ENCODE measurements around the gene AFG3L2.

DNA sequence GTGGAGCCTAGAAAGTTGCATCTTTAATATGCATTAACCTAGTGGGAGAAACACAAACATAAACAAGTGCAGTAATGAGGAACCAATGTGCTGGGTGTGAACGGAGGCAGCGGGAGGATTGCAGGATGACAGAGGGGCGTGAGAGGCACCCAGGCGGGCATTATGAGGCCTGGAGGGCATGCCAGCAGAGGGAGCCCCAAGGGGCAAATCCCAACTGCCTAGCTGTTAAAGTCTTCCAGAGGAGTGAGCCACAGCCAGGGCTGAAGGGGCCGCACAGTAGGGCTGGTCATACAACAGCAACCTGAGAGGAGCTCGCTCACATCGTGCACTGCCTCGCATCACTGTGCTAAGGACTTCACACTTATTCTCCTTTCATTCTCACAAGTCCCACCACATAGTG lies 17.4 kb upstream of the AFG3L2 start:
- TF ChIP-seq RAD21 (CRISPR knock-in tag; IDR thresholded peaks at IDR 0.05) (peak; percentile 52; the same call in 1 of the 2 replicates), FOXK2 (IDR thresholded peaks at IDR 0.05) (no peak), TCF12 (IDR thresholded peaks at IDR 0.05) (no peak), TCF12 (CRISPR knock-in tag; IDR thresholded peaks at IDR 0.05) (no peak)
- TF ChIP-seq, protein P1, sequence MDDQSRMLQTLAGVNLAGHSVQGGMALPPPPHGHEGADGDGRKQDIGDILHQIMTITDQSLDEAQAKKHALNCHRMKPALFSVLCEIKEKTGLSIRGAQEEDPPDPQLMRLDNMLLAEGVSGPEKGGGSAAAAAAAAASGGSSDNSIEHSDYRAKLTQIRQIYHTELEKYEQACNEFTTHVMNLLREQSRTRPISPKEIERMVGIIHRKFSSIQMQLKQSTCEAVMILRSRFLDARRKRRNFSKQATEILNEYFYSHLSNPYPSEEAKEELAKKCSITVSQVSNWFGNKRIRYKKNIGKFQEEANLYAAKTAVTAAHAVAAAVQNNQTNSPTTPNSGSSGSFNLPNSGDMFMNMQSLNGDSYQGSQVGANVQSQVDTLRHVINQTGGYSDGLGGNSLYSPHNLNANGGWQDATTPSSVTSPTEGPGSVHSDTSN (CRISPR knock-in tag; IDR thresholded peaks at IDR 0.05; ENCODE audit: borderline replicate concordance) = no peak

Data from HepG2 (cell line).